HTERT RPE-1 (cell line): ENCODE measurements around the gene MAPKAPK2.

ENCODE experiments used
- in situ Hi-C: fragments of 300-500 bp; cut with MboI; formaldehyde crosslinking; loops from 4 replicates; pipeline ENCODE4 v1.14.3; 2020; ENCODE audit warnings: low sequenced_read_pairs

The MAPKAPK2 gene

GRCh38 chr1:206682111-206682510 lies 2.6 kb upstream of the MAPKAPK2 start:
- in situ Hi-C loops: no loop called here

- in situ Hi-C loops: no loop called here
Observed at GRCh38 chr1:206683313-206683712, 1.4 kb upstream of the MAPKAPK2 start.

- in situ Hi-C loops: no loop called here
Observed at GRCh38 chr1:206684003-206684402, 702 bp upstream of the MAPKAPK2 start.

- in situ Hi-C loops: no loop called here
Observed at GRCh38 chr1:206685334-206685768, 646 bp downstream of the MAPKAPK2 start.

GRCh38 chr1:206685769-206686477 lies 1.2 kb downstream of the MAPKAPK2 start:
- in situ Hi-C loops: no loop called here

GRCh38 chr1:206686478-206687249 lies 2.0 kb downstream of the MAPKAPK2 start:
- in situ Hi-C loops: no loop called here

- in situ Hi-C loops: no loop called here
Observed at GRCh38 chr1:206687251-206687914, 2.7 kb downstream of the MAPKAPK2 start.

- in situ Hi-C loops: no loop called here
Observed at GRCh38 chr1:206687915-206688442, 3.3 kb downstream of the MAPKAPK2 start.

- in situ Hi-C loops: no loop called here
Observed at GRCh38 chr1:206690516-206690915, 5.8 kb downstream of the MAPKAPK2 start.

GRCh38 chr1:206691604-206692003 lies 6.9 kb downstream of the MAPKAPK2 start:
- in situ Hi-C loops: no loop called here

- in situ Hi-C loops: no loop called here
Observed at GRCh38 chr1:206693029-206693428, 8.3 kb downstream of the MAPKAPK2 start.

GRCh38 chr1:206693592-206693991 lies 8.9 kb downstream of the MAPKAPK2 start:
- in situ Hi-C loops: no loop called here

- in situ Hi-C loops: no loop called here
Observed at GRCh38 chr1:206694171-206695124, 9.7 kb downstream of the MAPKAPK2 start.

- in situ Hi-C loops: no loop called here
Observed at GRCh38 chr1:206695733-206696132, 11.0 kb downstream of the MAPKAPK2 start.

- in situ Hi-C loops: no loop called here
Observed at GRCh38 chr1:206696812-206697585, 12.3 kb downstream of the MAPKAPK2 start.

GRCh38 chr1:206698011-206698410 lies 13.3 kb downstream of the MAPKAPK2 start:
- in situ Hi-C loops: no loop called here

- in situ Hi-C loops: no loop called here
Observed at GRCh38 chr1:206699000-206699586, 14.4 kb downstream of the MAPKAPK2 start.

- in situ Hi-C loops: no loop called here
Observed at GRCh38 chr1:206699626-206700025, 14.9 kb downstream of the MAPKAPK2 start.

GRCh38 chr1:206700445-206701036 lies 15.8 kb downstream of the MAPKAPK2 start:
- in situ Hi-C loops: no loop called here
